GM10266 (cell line): ENCODE results near the gene DBH.

ENCODE experiments used
- DNase-seq: peaks from one replicate; pipeline ENCODE4 v3.0.0; 2012; ENCODE audit errors: extremely low spot score
- TF ChIP-seq, protein P1 (sequence below): IDR thresholded peaks from 2 replicates; pipeline ENCODE4 v1.5.1; 2012; ENCODE audit warnings: mild to moderate bottlenecking, low read depth; ENCODE audit not compliant: control insufficient read depth, insufficient read depth; ENCODE audit errors: missing control alignments

DBH gene

DNA sequence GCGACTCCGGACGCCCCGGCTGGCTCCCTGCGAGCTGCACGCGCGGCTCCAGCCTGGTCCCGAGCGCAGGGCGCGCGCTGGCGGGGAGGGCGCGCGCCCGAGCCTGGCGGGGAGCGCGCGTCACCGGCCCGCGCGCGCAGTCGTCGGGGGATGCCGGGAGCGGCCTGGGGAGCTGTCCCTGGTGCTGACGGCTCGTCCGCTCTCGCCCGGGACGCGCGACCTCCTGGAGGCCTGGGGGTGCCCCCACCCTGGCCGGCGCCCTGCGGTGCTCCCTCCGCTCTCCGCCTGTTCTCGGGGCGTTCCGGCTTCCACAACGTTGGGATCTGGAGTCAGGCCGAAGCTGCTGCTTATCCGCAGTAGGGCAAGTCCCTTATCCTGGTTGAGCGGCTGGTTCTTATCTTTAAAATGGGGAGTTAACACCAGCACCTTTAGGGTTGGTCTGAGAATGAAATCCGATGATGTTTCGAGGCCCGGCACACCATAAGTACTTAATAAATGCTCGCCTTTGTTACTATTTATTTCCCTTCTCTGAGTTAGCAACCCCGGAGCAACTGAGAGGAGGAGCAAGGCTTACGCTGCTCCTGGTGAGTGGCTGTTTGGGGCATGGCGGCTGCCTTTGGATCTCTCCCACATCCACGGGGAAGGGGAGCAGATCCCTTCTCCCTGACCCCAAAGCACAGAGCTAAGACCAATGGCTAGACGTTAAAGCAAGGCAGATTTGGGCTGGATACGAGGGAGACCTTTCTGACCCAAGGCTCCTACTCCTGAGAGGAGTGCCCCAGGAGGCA, 26.7 kb upstream of the DBH start, which contains the start of gene FAM163B:
TSS of gene FAM163B (minus strand) at position 79 of the 788 bp plus-strand sequence. CDS start 29,166 bp downstream, outside the sequence.
- TF ChIP-seq, protein P1, sequence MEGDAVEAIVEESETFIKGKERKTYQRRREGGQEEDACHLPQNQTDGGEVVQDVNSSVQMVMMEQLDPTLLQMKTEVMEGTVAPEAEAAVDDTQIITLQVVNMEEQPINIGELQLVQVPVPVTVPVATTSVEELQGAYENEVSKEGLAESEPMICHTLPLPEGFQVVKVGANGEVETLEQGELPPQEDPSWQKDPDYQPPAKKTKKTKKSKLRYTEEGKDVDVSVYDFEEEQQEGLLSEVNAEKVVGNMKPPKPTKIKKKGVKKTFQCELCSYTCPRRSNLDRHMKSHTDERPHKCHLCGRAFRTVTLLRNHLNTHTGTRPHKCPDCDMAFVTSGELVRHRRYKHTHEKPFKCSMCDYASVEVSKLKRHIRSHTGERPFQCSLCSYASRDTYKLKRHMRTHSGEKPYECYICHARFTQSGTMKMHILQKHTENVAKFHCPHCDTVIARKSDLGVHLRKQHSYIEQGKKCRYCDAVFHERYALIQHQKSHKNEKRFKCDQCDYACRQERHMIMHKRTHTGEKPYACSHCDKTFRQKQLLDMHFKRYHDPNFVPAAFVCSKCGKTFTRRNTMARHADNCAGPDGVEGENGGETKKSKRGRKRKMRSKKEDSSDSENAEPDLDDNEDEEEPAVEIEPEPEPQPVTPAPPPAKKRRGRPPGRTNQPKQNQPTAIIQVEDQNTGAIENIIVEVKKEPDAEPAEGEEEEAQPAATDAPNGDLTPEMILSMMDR, result no peak
- DNase-seq, result no peak

- TF ChIP-seq, protein P1, result no peak
- no peak for DNase-seq
These were observed 25.3 kb upstream of the DBH start for GRCh38 chr9:133610845-133611244.

- TF ChIP-seq, protein P1, result no peak
- no peak for DNase-seq
These were observed 24.1 kb upstream of the DBH start for GRCh38 chr9:133612051-133612450.

DNA sequence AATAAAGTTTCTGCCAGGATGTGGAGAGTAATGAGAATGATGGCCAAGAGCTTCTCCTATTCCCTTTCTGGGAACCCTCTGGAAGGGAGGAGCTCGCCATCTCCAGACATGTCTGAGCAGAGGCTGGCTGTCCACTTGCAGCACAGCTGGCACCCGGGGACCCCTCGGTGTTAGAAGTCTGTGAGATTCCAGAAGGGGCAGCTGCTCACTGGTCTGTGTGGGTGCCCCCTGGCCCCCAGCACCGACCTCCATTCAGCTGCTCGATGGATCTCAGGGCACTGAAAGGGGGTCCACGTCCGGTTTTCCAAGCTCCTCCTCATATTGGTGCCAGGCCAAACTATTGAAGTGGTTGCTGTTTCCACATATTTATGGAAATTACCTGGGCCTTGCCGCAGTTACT, 23.3 kb upstream of the DBH start:
- TF ChIP-seq, protein P1, result no peak

GRCh38 chr9:133613432-133613831, 22.7 kb upstream of the DBH start:
- TF ChIP-seq, protein P1, result no peak
- no peak for DNase-seq

More for the DNA sequence above, 23.3 kb upstream of the DBH start:
- DNase-seq, result no peak

DNA sequence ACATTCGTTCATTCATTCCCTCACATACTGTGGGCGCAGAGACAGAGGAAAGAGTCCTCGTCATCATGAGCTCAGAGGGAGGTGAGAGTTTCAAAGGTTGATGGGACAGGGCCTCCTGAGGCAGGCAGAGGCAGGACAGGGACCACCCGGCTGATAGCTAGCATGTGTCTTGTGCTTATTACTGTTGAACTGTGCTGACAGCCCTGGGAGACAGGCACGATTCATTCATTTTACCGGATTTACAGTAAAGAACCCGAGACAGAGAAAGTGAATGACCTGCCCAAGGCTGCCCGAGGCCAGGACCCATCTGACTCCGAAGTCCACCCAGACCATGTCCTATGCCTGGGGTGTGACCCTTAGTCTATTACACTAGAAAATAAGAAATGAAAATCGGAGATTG, 22.1 kb upstream of the DBH start:
- no peak for DNase-seq
- TF ChIP-seq, protein P1, result no peak

DNA sequence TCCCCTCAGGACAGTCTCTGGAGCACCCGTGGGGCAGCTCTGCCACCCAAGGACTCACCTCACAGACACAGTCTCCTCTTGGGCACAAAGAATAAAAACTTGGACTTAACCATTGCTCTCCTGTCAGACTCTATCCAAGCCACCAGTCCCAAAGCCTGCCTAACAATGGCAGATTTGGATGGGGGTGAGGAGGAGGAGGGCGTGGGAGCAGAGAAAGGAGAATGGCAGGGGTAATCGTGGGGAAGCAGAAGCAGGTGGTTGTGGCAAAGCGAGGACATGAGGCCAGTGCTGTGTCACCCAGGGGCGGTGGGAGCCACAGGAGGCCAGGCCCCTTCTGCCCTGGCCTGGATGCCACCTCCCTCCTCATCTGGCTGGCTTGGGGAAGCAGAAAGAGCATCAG, 21.5 kb upstream of the DBH start:
- TF ChIP-seq, protein P1, result no peak
- no peak for DNase-seq
